Epithelial cell of esophagus (primary cell): ENCODE data around the gene KL.

ENCODE experiments used
- DNase-seq: peaks from one replicate; pipeline ENCODE4 v3.0.0; 2010; ENCODE audit warnings: low read depth
- H3K4me3 ChIP-seq: 2 replicates; pipeline ENCODE4 v1.5.1; 2011; ENCODE audit warnings: mild to moderate bottlenecking, low read length, control low read depth
- CTCF ChIP-seq: IDR thresholded peaks from 2 replicates; pipeline ENCODE4 v1.5.1; 2011; ENCODE audit warnings: low read depth, mild to moderate bottlenecking, low read length, control low read depth, inconsistent platforms; ENCODE audit not compliant: insufficient read depth; ENCODE audit errors: missing control alignments

Gene KL

GRCh38 chr13:33083054-33083453 lies 66.8 kb downstream of the KL start:
- no peak for TF ChIP-seq CTCF
- no peak overlapping the region for H3K4me3 ChIP-seq
- DNase-seq: no peak

GRCh38 chr13:33087091-33087490 lies 70.9 kb downstream of the KL start:
- TF ChIP-seq CTCF: no peak
- no peak for DNase-seq

GRCh38 chr13:33087790-33088189 lies 71.6 kb downstream of the KL start:
- DNase-seq: no peak
- TF ChIP-seq CTCF: no peak
- no peak overlapping the region for H3K4me3 ChIP-seq

More at GRCh38 chr13:33087091-33087490, 70.9 kb downstream of the KL start:
- no peak overlapping the region for H3K4me3 ChIP-seq

- H3K4me3 ChIP-seq: no peak overlapping the region
- no peak for TF ChIP-seq CTCF
- no peak for DNase-seq
Measured at GRCh38 chr13:33089311-33089710, 73.1 kb downstream of the KL start.

GRCh38 chr13:33090755-33091414 lies 74.7 kb downstream of the KL start:
- no peak overlapping the region for H3K4me3 ChIP-seq
- no peak for TF ChIP-seq CTCF
- DNase-seq: no peak

- no peak for TF ChIP-seq CTCF
- H3K4me3 ChIP-seq: no peak overlapping the region
- DNase-seq: no peak
Measured at GRCh38 chr13:33091415-33091774, 75.2 kb downstream of the KL start.
